SH-SY5Y (cell line): Measurements from ENCODE around the gene FAM110A.

Source experiments
- GATA2 ChIP-seq: IDR thresholded peaks from 2 replicates; pipeline ENCODE4 v1.6.1; 2011; ENCODE audit warnings: mild to moderate bottlenecking, low read depth, low read length
- GATA3 ChIP-seq: IDR thresholded peaks from 2 replicates; pipeline ENCODE4 v1.6.1; 2011; ENCODE audit warnings: low read depth, mild to moderate bottlenecking, low read length, moderate library complexity

GRCh38 chr20:859751-860231 lies 26.3 kb downstream of the FAM110A start:
- TF ChIP-seq GATA2 (no peak), GATA3 (no peak)
